NCI-H2171 (cell line): Measurements from ENCODE around the gene OXA1L.
"Not testable (repeated sequence)": the region's sequence is repeated elsewhere in the genome, so short reads cannot be mapped to it uniquely, and the experiment has no call there.

Experiments used
- DNase-seq: peaks from one replicate; lab custom pipeline; 2025; lab: John Stamatoyannopoulos, UW

The OXA1L gene

GRCh38 chr14:22766457-22767322, at the start of gene OXA1L:
Gene OXA1L, plus strand, starts transcription at chr14:22766688. Its CDS starts 14 bp downstream, at chr14:22766702.
- peak; percentile 100 for DNase-seq

GRCh38 chr14:22718091-22718490, 48.4 kb upstream of the OXA1L start:
- DNase-seq, result no peak

GRCh38 chr14:22721213-22721612, 45.3 kb upstream of the OXA1L start:
- no peak for DNase-seq

GRCh38 chr14:22723815-22724214, 42.7 kb upstream of the OXA1L start:
- DNase-seq, result no peak

GRCh38 chr14:22724847-22725246, 41.6 kb upstream of the OXA1L start:
- DNase-seq, result not testable (repeated sequence)

GRCh38 chr14:22725374-22725773, 41.1 kb upstream of the OXA1L start:
- not testable (repeated sequence) for DNase-seq

GRCh38 chr14:22726012-22726411, 40.5 kb upstream of the OXA1L start:
- no peak for DNase-seq

GRCh38 chr14:22732062-22732461, 34.4 kb upstream of the OXA1L start:
- DNase-seq, result not testable (repeated sequence)

GRCh38 chr14:22733829-22734228, 32.7 kb upstream of the OXA1L start:
- no peak for DNase-seq

GRCh38 chr14:22735096-22735495, 31.4 kb upstream of the OXA1L start:
- DNase-seq, result no peak

- not testable (repeated sequence) for DNase-seq
Measured at GRCh38 chr14:22736384-22736783, 30.1 kb upstream of the OXA1L start.

- no peak for DNase-seq
Measured at GRCh38 chr14:22737052-22737451, 29.4 kb upstream of the OXA1L start.

GRCh38 chr14:22739423-22739822, 27.1 kb upstream of the OXA1L start:
- no peak for DNase-seq

GRCh38 chr14:22740020-22740419, 26.5 kb upstream of the OXA1L start:
- DNase-seq, result no peak

- no peak for DNase-seq
Measured at GRCh38 chr14:22747769-22748168, 18.7 kb upstream of the OXA1L start.

- DNase-seq, result no peak
Measured at GRCh38 chr14:22748206-22748605, 18.3 kb upstream of the OXA1L start.

GRCh38 chr14:22748631-22749068, 17.8 kb upstream of the OXA1L start:
- no peak for DNase-seq

- DNase-seq, result no peak
Measured at GRCh38 chr14:22752422-22752821, 14.1 kb upstream of the OXA1L start.

- DNase-seq, result no peak
Measured at GRCh38 chr14:22753586-22753985, 12.9 kb upstream of the OXA1L start.

GRCh38 chr14:22757972-22758650, 8.4 kb upstream of the OXA1L start:
- DNase-seq, result not testable (repeated sequence)

GRCh38 chr14:22761734-22762133, 4.8 kb upstream of the OXA1L start:
- DNase-seq, result no peak

- no peak for DNase-seq
Measured at GRCh38 chr14:22764382-22764781, 2.1 kb upstream of the OXA1L start.

GRCh38 chr14:22767323-22767589, 768 bp downstream of the OXA1L start:
- DNase-seq, result no peak
